ENCODE data around the gene ASF1B. TPM values are rescaled to one million over a fixed set of nuclear protein-coding genes. Genes with fewer than 3 reads are reported as not detected.

ASF1B gene
- total RNA-seq, 1 donor from 2014 or later = 4.0 TPM

GRCh38 chr19:14138576-14139265 lies 2.3 kb upstream of the ASF1B start:
- peak in 1 of 2 donors; percentile 64 for DNase-seq (ENCODE audit: low read depth in 2 of 2)

- DNase-seq (ENCODE audit: low read depth in 2 of 2) = no peak
These were observed 342 bp downstream of the ASF1B start for GRCh38 chr19:14135985-14136508.

- no peak for DNase-seq (ENCODE audit: low read depth in 2 of 2)
These were observed 1.0 kb downstream of the ASF1B start for GRCh38 chr19:14135355-14135754.

- no peak for DNase-seq (ENCODE audit: low read depth in 2 of 2)
These were observed 8.4 kb downstream of the ASF1B start for GRCh38 chr19:14127929-14128509.

- DNase-seq (ENCODE audit: low read depth in 2 of 2) = no peak
These were observed 9.2 kb downstream of the ASF1B start for GRCh38 chr19:14127176-14127575.

GRCh38 chr19:14122924-14123323 lies 13.5 kb downstream of the ASF1B start:
- DNase-seq (ENCODE audit: low read depth in 2 of 2) = no peak

GRCh38 chr19:14120497-14120780 lies 15.9 kb downstream of the ASF1B start:
- no peak for DNase-seq (ENCODE audit: low read depth in 2 of 2)

- DNase-seq (ENCODE audit: low read depth in 2 of 2) = no peak
These were observed 16.5 kb downstream of the ASF1B start for GRCh38 chr19:14119644-14120496.

GRCh38 chr19:14119146-14119545 lies 17.2 kb downstream of the ASF1B start:
- no peak for DNase-seq (ENCODE audit: low read depth in 2 of 2)

- DNase-seq (ENCODE audit: low read depth in 2 of 2) = peak; percentile 80 to 89
These were observed 18.0 kb downstream of the ASF1B start for GRCh38 chr19:14118165-14119051.

- peak; percentile 99 to 100 for DNase-seq (ENCODE audit: low read depth in 2 of 2)
These were observed 18.7 kb downstream of the ASF1B start, which contains the start of gene PRKACA for GRCh38 chr19:14117668-14118164. TSS of gene PRKACA (minus strand) at chr19:14117762. CDS start at chr19:14117547, 215 bp downstream.

GRCh38 chr19:14116918-14117578 lies 19.3 kb downstream of the ASF1B start:
- no peak for DNase-seq (ENCODE audit: low read depth in 2 of 2)

- no peak for DNase-seq (ENCODE audit: low read depth in 2 of 2)
These were observed 19.9 kb downstream of the ASF1B start for GRCh38 chr19:14116525-14116917.

GRCh38 chr19:14115756-14116155 lies 20.6 kb downstream of the ASF1B start:
- DNase-seq (ENCODE audit: low read depth in 2 of 2) = no peak

- peak; percentile 47 to 60 for DNase-seq (ENCODE audit: low read depth in 2 of 2)
These were observed 21.5 kb downstream of the ASF1B start for GRCh38 chr19:14114854-14115253.

- no peak for DNase-seq (ENCODE audit: low read depth in 2 of 2)
These were observed 21.9 kb downstream of the ASF1B start for GRCh38 chr19:14114439-14114838.

- DNase-seq (ENCODE audit: low read depth in 2 of 2) = no peak
These were observed 22.5 kb downstream of the ASF1B start for GRCh38 chr19:14113762-14114414.

- DNase-seq (ENCODE audit: low read depth in 2 of 2) = no peak
These were observed 23.5 kb downstream of the ASF1B start for GRCh38 chr19:14112809-14113385.

- no peak for DNase-seq (ENCODE audit: low read depth in 2 of 2)
These were observed 24.2 kb downstream of the ASF1B start for GRCh38 chr19:14112051-14112808.
